GM12878 (cell line): ENCODE measurements around the gene DRAP1.
"Not testable (repeated sequence)": the region's sequence is repeated elsewhere in the genome, so short reads cannot be mapped to it uniquely, and the experiment has no call there.

Experiments used
- CTCF ChIP-seq, 3 experiments: IDR thresholded peaks in 2 of 3; conservative IDR thresholded peaks in 1 of 3; 2 replicates each; pipeline ENCODE4 v1.5.1; 2011; ENCODE audit warnings: low read depth in 3 of 3, low read length in 3 of 3, mild to moderate bottlenecking in 3 of 3, control low read depth in 2 of 3, moderate library complexity in 2 of 3, inconsistent platforms in 1 of 3, mixed read lengths in 1 of 3; ENCODE audit not compliant: control insufficient read depth in 2 of 3, insufficient read depth in 1 of 3; ENCODE audit errors: extremely low read depth in 1 of 3
- IRF3 ChIP-seq: fragments of 450-650 bp; IDR thresholded peaks from 2 replicates; pipeline ENCODE4 v1.6.1; 2014; ENCODE audit warnings: mild to moderate bottlenecking
- PML ChIP-seq: IDR thresholded peaks from 2 replicates; pipeline ENCODE4 v1.6.1; 2012; ENCODE audit warnings: low read length, inconsistent platforms
- RBBP5 ChIP-seq: fragments of 200-600 bp; sonication (generic); conservative IDR thresholded peaks from 2 replicates; pipeline ENCODE4 v1.6.1; 2016

GRCh38 chr11:65892137-65892540 is 27.1 kb upstream of the DRAP1 start:
- not testable (repeated sequence) for TF ChIP-seq CTCF (IDR thresholded peaks at IDR 0.05 in 2 of 3, conservative IDR thresholded peaks at IDR 0.05 in 1 of 3; ENCODE audit: control insufficient read depth in 2 of 3, extremely low read depth in 1 of 3, insufficient read depth in 1 of 3, low read depth in 3 of 3, low read length in 3 of 3); PML; IRF3; RBBP5
